ENCODE data around the gene NRCAM.

Gene NRCAM

GRCh38 chr7:108329514-108329913, 126.7 kb downstream of the NRCAM start:
- TF ChIP-seq CTCF (IDR thresholded peaks at IDR 0.05; ENCODE audit: insufficient read depth, missing control alignments) = no peak
- FAIRE-seq = peak; percentile 92
- DNase-seq (ENCODE audit: insufficient read length, low spot score) = no peak

GRCh38 chr7:108328174-108328651, 128.0 kb downstream of the NRCAM start:
- DNase-seq (ENCODE audit: insufficient read length, low spot score) = no peak
- no peak for TF ChIP-seq CTCF (IDR thresholded peaks at IDR 0.05; ENCODE audit: insufficient read depth, missing control alignments)
- peak; percentile 25 for FAIRE-seq

- DNase-seq (ENCODE audit: insufficient read length, low spot score) (no peak), FAIRE-seq (peak; percentile 58)
- no peak for TF ChIP-seq CTCF (IDR thresholded peaks at IDR 0.05; ENCODE audit: insufficient read depth, missing control alignments)
Observed at GRCh38 chr7:108327353-108327752, 128.9 kb downstream of the NRCAM start.

GRCh38 chr7:108326938-108327337, 129.3 kb downstream of the NRCAM start:
- FAIRE-seq (peak; percentile 97), DNase-seq (ENCODE audit: insufficient read length, low spot score) (no peak)
- no peak for TF ChIP-seq CTCF (IDR thresholded peaks at IDR 0.05; ENCODE audit: insufficient read depth, missing control alignments)

GRCh38 chr7:108324053-108325038, 131.9 kb downstream of the NRCAM start:
- FAIRE-seq (peak; percentile 53), DNase-seq (ENCODE audit: insufficient read length, low spot score) (no peak)
- TF ChIP-seq CTCF (IDR thresholded peaks at IDR 0.05; ENCODE audit: insufficient read depth, missing control alignments) = no peak

GRCh38 chr7:108322925-108323832, 133.1 kb downstream of the NRCAM start:
- FAIRE-seq = peak; percentile 48
- no peak for DNase-seq (ENCODE audit: insufficient read length, low spot score)
- no peak for TF ChIP-seq CTCF (IDR thresholded peaks at IDR 0.05; ENCODE audit: insufficient read depth, missing control alignments)

Data from D721Med (cell line).